NCI-H1092 (cell line): Measurements from ENCODE around the gene ITM2B.
"Not testable (repeated sequence)": the region's sequence is repeated elsewhere in the genome, so short reads cannot be mapped to it uniquely, and the experiment has no call there.

Source experiments
- DNase-seq: peaks from one replicate; lab custom pipeline; 2025; lab: John Stamatoyannopoulos, UW

The ITM2B gene

GRCh38 chr13:48224701-48225100 lies 8.3 kb upstream of the ITM2B start:
- DNase-seq, result no peak

GRCh38 chr13:48230541-48230940 lies 2.5 kb upstream of the ITM2B start:
- DNase-seq, result no peak

- no peak for DNase-seq
These were observed 1.9 kb upstream of the ITM2B start for GRCh38 chr13:48231080-48231479.

- no peak for DNase-seq
These were observed 1.1 kb upstream of the ITM2B start for GRCh38 chr13:48231933-48232332.

- DNase-seq, result no peak
These were observed 473 bp upstream of the ITM2B start for GRCh38 chr13:48232420-48233045.

GRCh38 chr13:48233889-48234488 lies 983 bp downstream of the ITM2B start:
- DNase-seq, result no peak

GRCh38 chr13:48234566-48235340 lies 1.7 kb downstream of the ITM2B start:
- DNase-seq, result no peak

GRCh38 chr13:48235341-48236135 lies 2.5 kb downstream of the ITM2B start:
- DNase-seq, result no peak

- no peak for DNase-seq
These were observed 3.7 kb downstream of the ITM2B start for GRCh38 chr13:48236528-48237353.

- not testable (repeated sequence) for DNase-seq
These were observed 6.4 kb downstream of the ITM2B start for GRCh38 chr13:48239369-48239768.

- DNase-seq, result no peak
These were observed 8.6 kb downstream of the ITM2B start for GRCh38 chr13:48241651-48242050.

GRCh38 chr13:48242677-48243076 lies 9.7 kb downstream of the ITM2B start:
- no peak for DNase-seq

- DNase-seq, result no peak
These were observed 11.2 kb downstream of the ITM2B start for GRCh38 chr13:48244159-48244558.

- no peak for DNase-seq
These were observed 13.1 kb downstream of the ITM2B start for GRCh38 chr13:48246102-48246501.

- DNase-seq, result no peak
These were observed 16.0 kb downstream of the ITM2B start for GRCh38 chr13:48249018-48249417.

- no peak for DNase-seq
These were observed 18.6 kb downstream of the ITM2B start for GRCh38 chr13:48251611-48252081.

- DNase-seq, result no peak
These were observed 19.2 kb downstream of the ITM2B start for GRCh38 chr13:48252176-48252575.

GRCh38 chr13:48253849-48254248 lies 20.8 kb downstream of the ITM2B start:
- DNase-seq, result no peak

- no peak for DNase-seq
These were observed 22.1 kb downstream of the ITM2B start for GRCh38 chr13:48255090-48255489.

GRCh38 chr13:48255954-48256353 lies 22.9 kb downstream of the ITM2B start:
- DNase-seq, result no peak

- no peak for DNase-seq
These were observed 25.0 kb downstream of the ITM2B start for GRCh38 chr13:48258002-48258401.
